Sigmoid colon (tissue), 7 donors: Measurements from ENCODE around the gene SH3BP1. TPM values are rescaled to one million over a fixed set of nuclear protein-coding genes. Genes with fewer than 3 reads are reported as not detected.
A peak's percentile ranks its signal among the peaks of the same experiment; 100 is the strongest.

Source experiments
- DNase-seq: peaks from one replicate; pipeline ENCODE4 v3.0.0-alpha.2; 2019
- H3K27ac ChIP-seq, 4 donors: fragments of 200-600 bp; sonication (generic); one replicate each; pipeline ENCODE4 v1.5.1; 2016 to 2019; ENCODE audit warnings: mild to moderate bottlenecking in 1 of 4
- H3K27me3 ChIP-seq, 3 donors: fragments of 200-600 bp; sonication (generic); one replicate each; pipeline ENCODE4 v1.5.1; 2019; ENCODE audit warnings: mild to moderate bottlenecking in 1 of 3
- H3K36me3 ChIP-seq, 4 donors: fragments of 200-600 bp; sonication (generic); one replicate each; pipeline ENCODE4 v1.5.1; 2016 to 2019
- H3K4me1 ChIP-seq, 4 donors: fragments of 200-600 bp; sonication (generic); one replicate each; pipeline ENCODE4 v1.5.1; 2017 to 2019
- H3K4me3 ChIP-seq, 4 donors: fragments of 200-600 bp; sonication (generic); one replicate each; pipeline ENCODE4 v1.5.1; 2017 to 2019; ENCODE audit warnings: mild to moderate bottlenecking in 2 of 4, moderate library complexity in 1 of 4
- H3K9me3 ChIP-seq, 4 donors: fragments of 200-600 bp in 3 of 4; sonication (generic) in 3 of 4; one replicate each; pipeline versions ENCODE4 v1.5.1 to v1.6.1; 2013 to 2019
- EP300 ChIP-seq, 4 donors: sonication (generic); formaldehyde crosslinking; IDR thresholded peaks; one replicate each; pipeline ENCODE4 v1.6.1; 2017; ENCODE audit warnings: antibody characterized with exemption in 4 of 4
- POLR2A ChIP-seq, 2 donors: fragments of 450-650 bp; IDR thresholded peaks; one replicate each; pipeline ENCODE4 v1.6.1; 2016; ENCODE audit warnings: antibody characterized with exemption in 2 of 2, mild to moderate bottlenecking in 2 of 2, moderate library complexity in 2 of 2
- POLR2AphosphoS5 ChIP-seq, 4 donors: sonication (generic); formaldehyde crosslinking; IDR thresholded peaks; one replicate each; pipeline ENCODE4 v1.6.1; 2017; ENCODE audit warnings: antibody characterized with exemption in 4 of 4
- WGBS, 2 donors: extraction: QIAGEN DNeasy Blood & Tissue Kit; methylation state at CpG; one replicate each; pipeline ENCODE4 v1.1.7; 2013; 5-methylcytosine and 5-hydroxymethylcytosine counted together
- intact Hi-C: fragments of 100-400 bp; cut with DNase I; formaldehyde crosslinking; loops from one replicate; pipeline ENCODE4 v1.15.1; 2023
- polyA plus RNA-seq, 3 donors: library from polyadenylated mRNA; stranded (reverse); fragments of 200-250 nt; gene quantifications; one replicate each; pipeline ENCODE4 v1.2.3, GENCODE V29; 2013
- total RNA-seq, 4 donors: library from RNA; depleted of rRNA; stranded (reverse); fragments of >200 nt; gene quantifications; one replicate each; pipeline ENCODE4 v1.1.0, GENCODE V29; 2016
- TF ChIP-seq, protein P1 (sequence below), 4 experiments: fragments of 450-650 bp in 3 of 4; fragments of 200-600 bp in 1 of 4; IDR thresholded peaks; one replicate each; pipeline ENCODE4 v1.5.1; 2016 to 2019; ENCODE audit warnings: antibody characterized with exemption in 4 of 4, mild to moderate bottlenecking in 3 of 4, moderate library complexity in 2 of 4
- donor health status: healthy with polysubstance abuse.
- donor health status: Bipolar disorder and iron deficiency.
- donor health status: healthy.

Gene SH3BP1
- total and polyA plus RNA-seq, 7 donors: 1.4 to 71.2 (median 6.9) TPM

DNA sequence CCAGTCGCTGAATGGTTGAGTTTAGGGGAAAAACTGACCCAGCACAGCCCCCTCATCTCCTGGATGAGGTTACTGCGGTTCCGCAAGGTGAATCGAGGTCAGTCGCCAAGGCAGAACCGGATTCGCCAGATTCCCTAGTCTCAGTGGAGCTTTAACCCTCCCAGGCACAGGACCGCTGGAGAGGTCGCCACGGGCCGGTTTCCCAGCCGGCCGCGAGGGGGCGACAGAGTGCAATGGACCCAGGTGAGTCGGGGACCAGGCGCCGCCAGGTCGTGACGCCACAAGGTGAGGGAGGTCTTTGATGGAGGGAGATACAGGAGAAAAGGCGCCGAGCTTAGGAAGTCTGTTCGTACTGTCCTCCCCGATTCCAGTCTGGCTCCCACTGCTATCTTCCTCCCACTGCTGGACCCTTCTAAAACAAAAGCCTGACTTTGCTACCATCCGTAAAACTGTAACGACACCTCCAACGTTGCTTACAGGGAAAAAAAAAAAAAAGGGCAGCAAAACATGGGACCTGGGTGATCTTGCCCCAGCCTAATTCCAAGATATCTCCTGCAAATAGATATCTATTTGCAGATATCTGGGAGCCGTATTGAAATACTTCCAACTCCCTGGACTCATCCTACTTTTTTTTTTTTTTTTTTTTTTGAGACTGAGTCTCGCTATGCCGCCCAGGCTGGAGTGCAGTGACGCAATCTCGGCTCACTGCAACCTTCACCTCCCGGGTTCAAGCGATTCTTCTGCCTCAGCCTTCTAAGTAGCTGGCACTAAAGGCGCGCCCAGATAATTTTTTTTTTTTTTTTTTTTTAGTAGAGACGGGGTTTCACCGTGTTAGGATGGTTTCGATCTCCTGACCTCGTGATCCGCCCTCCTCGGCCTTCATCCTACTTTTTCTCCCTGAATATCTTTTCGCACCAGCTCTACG, 32.2 kb upstream of the SH3BP1 start:
- WGBS, 2 donors: 1 to 3% methylated on average over 44 of the region's 44 CpGs
- H3K9me3 ChIP-seq: no peaks in the 10 kb centered on the region
- peak overlapping the region in 3 of 4 donors; percentile 90 to 98 (median 91) for H3K4me3 ChIP-seq
- H3K36me3 ChIP-seq: no peaks in the 10 kb centered on the region
- intact Hi-C loops: no loop called here
- H3K27me3 ChIP-seq: peaks cover 0 to 21% (median 0%) of the 10 kb centered on the region in 3 donors
- TF ChIP-seq, protein P1, sequence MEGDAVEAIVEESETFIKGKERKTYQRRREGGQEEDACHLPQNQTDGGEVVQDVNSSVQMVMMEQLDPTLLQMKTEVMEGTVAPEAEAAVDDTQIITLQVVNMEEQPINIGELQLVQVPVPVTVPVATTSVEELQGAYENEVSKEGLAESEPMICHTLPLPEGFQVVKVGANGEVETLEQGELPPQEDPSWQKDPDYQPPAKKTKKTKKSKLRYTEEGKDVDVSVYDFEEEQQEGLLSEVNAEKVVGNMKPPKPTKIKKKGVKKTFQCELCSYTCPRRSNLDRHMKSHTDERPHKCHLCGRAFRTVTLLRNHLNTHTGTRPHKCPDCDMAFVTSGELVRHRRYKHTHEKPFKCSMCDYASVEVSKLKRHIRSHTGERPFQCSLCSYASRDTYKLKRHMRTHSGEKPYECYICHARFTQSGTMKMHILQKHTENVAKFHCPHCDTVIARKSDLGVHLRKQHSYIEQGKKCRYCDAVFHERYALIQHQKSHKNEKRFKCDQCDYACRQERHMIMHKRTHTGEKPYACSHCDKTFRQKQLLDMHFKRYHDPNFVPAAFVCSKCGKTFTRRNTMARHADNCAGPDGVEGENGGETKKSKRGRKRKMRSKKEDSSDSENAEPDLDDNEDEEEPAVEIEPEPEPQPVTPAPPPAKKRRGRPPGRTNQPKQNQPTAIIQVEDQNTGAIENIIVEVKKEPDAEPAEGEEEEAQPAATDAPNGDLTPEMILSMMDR (IDR thresholded peaks at IDR 0.05): peak; percentile 76 to 97 (median 94)
- peak in 1 of 4 donors; percentile 23 for TF ChIP-seq POLR2AphosphoS5 (IDR thresholded peaks at IDR 0.05)
- no peak for TF ChIP-seq EP300 (IDR thresholded peaks at IDR 0.05)
- TF ChIP-seq POLR2A (IDR thresholded peaks at IDR 0.05): no peak
- H3K4me1 ChIP-seq: peaks cover 0 to 41% (median 37%) of the 10 kb centered on the region in 4 donors
- H3K27ac ChIP-seq: peak overlapping the region; percentile 95 to 98 (median 96)
- DNase-seq: peak; percentile 90

DNA sequence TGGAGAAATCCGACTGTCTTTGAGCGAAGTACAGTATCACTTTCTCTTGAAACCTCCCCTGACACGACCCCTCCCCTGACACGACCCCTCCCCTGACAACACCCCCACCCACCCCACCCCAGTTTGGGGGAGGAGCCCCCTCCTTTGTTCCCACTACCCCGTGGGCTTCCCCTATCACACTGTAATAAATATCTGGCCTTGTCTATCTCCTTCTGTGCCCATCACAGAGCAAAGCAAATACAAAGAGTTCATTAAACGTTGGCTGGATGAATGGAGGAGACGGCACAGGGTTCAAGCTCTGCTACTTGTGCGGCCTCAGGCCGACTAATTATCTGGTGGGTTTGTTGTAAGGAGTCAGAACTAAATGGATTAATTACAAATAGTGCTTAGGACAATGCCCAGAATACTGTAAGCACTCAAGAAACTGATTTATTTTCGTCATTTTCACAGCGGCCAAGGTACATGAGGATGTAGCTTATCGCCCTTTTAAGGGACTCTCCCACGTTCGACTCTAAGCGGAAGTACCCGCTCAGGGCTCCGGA, 31.5 kb upstream of the SH3BP1 start:
- Histone ChIP-seq H3K27ac (peak overlapping the region; percentile 95 to 98 (median 96)), H3K4me3 (peak overlapping the region; percentile 83 to 98 (median 90)), H3K9me3 (no peaks in the 10 kb centered on the region), H3K27me3 (peaks cover 0 to 18% (median 0%) of the 10 kb centered on the region in 3 donors), H3K36me3 (no peaks in the 10 kb centered on the region), H3K4me1 (peaks cover 0 to 45% (median 40%) of the 10 kb centered on the region in 4 donors)
- WGBS, 2 donors: 1 to 2% methylated on average over 17 of the region's 17 CpGs
- no peak for DNase-seq
- intact Hi-C loops: no loop called here
- TF ChIP-seq EP300 (IDR thresholded peaks at IDR 0.05) (no peak), POLR2AphosphoS5 (IDR thresholded peaks at IDR 0.05) (no peak), POLR2A (IDR thresholded peaks at IDR 0.05) (no peak)
- TF ChIP-seq, protein P1 (IDR thresholded peaks at IDR 0.05): no peak

DNA sequence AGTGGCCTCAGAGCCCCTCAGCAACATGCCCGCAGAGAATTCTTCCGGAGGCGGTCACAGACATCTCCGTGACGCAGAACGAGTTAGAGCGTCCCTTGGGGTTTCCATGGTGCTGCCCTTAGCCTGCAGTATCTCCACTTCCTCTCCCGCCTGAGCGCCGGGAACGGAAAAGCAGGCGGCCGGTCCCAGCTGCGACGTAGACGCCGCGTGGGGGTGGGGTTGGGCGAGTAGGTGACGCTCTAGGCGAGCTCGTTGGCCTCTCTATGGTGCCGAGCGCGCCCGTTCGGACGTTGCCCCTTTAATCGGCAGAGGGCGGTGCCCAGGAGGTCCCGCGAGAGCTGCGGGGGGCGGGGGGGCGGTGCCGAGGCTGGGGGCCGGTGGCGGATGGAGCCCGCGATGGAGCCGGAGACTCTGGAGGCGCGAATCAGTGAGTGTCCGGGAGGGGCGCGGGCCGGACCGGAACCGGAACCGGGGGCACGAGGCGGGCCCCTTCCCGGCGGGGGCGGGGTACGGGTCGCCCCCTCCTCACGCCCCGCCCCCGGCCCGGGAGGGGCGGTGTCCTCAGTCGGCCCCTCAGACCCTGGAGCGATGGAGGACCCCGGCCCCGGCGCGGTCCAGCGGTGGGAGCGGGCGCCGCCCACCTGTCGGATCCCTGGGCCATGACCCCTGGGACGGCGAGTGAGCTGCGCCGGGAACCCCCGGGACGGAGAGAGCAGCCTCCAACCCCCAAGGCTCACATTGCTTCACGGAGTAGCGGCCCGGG, 30.8 kb upstream of the SH3BP1 start, which contains the start of gene GGA1:
TSS of gene GGA1 (plus strand) at position 358 of the 763 bp plus-strand sequence. CDS start at position 385, 27 bp downstream.
- DNase-seq: peak; percentile 98
- H3K27ac ChIP-seq: peak within 1 kb of the TSS; percentile 95 to 98 (median 96)
- peaks cover 0 to 52% (median 46%) of the 10 kb centered on the region in 4 donors for H3K4me1 ChIP-seq
- no peaks in the 10 kb centered on the region for H3K9me3 ChIP-seq
- TF ChIP-seq POLR2A (IDR thresholded peaks at IDR 0.05) (peak; percentile 37 to 44), POLR2AphosphoS5 (IDR thresholded peaks at IDR 0.05) (peak; percentile 54 to 83 (median 80)), EP300 (IDR thresholded peaks at IDR 0.05) (peak in 2 of 4 donors; percentile 36 to 56)
- TF ChIP-seq, protein P1 (IDR thresholded peaks at IDR 0.05): no peak
- intact Hi-C loops: no loop called here
- peaks cover 0 to 14% (median 0%) of the 10 kb centered on the region in 3 donors for H3K27me3 ChIP-seq
- no peaks in the 10 kb centered on the region for H3K36me3 ChIP-seq
- H3K4me3 ChIP-seq: peak within 1 kb of the TSS; percentile 83 to 98 (median 90)
- 1% methylated on average over 82 of the region's 82 CpGs for WGBS, 2 donors
